Fibroblast of peridontal ligament (primary cell): ENCODE results near the gene TAC4.

ENCODE experiments used
- DNase-seq: peaks from one replicate; pipeline ENCODE4 v3.0.0-alpha.2; 2010; ENCODE audit errors: extremely low read depth

The TAC4 gene

GRCh38 chr17:49873466-49873865, 25.6 kb upstream of the TAC4 start:
- no peak for DNase-seq

- DNase-seq, result no peak
These were observed 25.0 kb upstream of the TAC4 start for GRCh38 chr17:49872754-49873377.

GRCh38 chr17:49871211-49871610, 23.3 kb upstream of the TAC4 start:
- DNase-seq, result no peak

DNA sequence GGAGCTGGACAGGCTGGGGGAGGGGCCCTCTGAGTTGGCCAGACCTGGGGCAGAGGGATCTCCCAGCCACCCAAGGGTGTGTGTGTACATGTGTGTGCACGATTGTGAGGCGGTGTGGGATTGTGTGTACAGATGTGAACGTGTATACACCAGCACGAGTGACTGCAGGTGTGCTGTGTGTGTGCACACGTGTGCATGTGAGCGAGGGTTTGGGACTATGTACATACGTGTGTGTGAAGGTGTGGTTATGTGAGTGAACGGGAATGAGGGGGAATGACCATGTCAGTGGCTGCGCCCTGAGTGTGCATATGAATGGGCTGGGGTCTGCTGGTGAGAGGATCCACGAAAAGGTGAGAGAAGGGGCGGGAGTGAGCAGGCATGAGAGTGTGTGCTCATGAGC, 22.4 kb upstream of the TAC4 start:
- DNase-seq, result no peak

DNA sequence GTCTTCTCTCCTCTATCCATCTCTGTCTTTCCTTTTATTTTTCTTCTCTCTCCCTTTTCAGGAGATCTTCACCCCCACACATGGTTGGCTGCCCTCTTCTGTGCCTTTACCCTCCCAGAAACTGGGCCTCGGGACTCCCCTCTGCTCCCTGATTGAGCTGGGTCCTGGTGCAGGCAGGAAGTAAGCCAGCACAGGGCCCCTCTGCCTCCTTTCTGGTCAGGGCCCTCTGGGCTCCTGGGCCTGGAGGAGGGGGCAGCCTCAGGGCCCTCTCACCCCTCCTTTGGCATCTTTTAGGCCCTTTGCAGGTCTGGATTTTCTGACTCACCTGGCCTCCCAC, 21.1 kb upstream of the TAC4 start:
- DNase-seq, result no peak

DNA sequence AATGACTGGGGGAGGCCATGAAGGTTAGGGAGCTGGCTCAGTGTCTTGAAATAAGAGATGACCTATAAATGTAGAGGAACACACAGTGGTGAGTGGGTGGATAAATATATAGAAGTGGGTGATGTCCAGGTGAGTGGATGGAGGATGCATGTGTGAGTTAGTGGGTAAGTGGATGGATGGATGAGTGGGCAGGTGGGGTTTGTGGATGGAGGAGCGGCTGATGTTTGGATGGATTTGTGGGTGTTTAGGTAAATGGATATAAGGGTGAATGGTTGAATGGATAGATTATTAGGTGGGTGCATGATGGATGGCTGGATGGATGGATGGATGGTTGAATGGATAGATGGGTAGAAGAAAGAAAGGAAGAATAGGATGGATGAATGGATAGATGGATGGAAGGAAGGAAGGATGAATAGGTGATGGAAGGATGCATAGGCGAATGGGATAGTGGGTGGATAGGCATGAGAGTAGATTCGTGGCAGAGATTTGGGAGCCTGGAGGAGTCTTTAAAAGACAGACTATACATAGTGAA, 19.1 kb upstream of the TAC4 start:
- DNase-seq, result no peak

- peak; percentile 54 for DNase-seq
These were observed 18.1 kb upstream of the TAC4 start for GRCh38 chr17:49866019-49866380.

- peak; percentile 20 for DNase-seq
These were observed 15.0 kb upstream of the TAC4 start for GRCh38 chr17:49862781-49863331.

GRCh38 chr17:49861150-49861884, 13.4 kb upstream of the TAC4 start:
- DNase-seq, result peak; percentile 41

DNA sequence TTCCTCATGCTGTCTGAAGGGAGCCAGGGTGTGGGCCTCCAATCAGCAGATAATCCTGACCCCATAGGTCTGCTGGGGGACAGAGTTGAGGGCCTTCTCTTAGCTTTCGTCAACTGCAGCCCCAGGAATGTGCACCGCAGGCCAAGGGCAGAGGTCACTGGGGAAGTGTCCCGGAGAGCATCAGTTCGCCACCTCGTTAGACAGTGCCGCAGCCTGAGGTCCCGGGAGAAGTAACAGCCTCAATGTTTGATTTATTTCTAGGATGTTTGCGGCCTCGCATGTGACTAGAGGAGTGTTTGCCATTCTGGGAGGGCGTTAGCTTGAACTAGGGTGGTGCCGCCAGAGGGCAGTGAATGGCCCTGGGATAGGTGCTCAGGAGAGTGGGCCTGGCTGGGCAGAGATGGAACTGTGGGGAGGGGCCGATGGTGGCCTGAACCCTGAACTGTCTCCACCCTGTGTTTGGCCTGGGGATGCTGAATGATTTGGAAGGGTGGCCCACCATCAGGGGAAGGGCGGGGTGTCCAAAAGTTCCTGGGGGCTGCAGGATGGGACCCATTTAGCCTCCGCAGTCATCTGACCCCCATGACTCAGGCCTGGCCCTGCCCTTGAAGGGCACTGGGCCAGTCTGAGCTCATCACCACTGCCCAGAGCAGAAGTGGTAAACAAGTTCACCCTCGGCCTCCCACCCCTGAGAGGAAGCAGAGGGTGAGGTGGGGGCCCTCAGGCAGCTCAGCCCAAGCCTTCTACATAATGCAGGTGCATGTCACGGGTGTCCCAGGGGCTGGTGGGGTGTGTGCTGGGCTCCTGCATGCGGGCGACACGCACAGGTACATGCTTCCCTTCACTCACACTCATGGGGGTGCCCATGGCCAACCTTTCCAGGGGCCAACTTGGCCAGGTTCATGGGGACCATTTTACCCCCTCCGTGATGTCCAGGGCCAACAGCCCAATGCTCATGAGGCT, 12.4 kb upstream of the TAC4 start:
- no peak for DNase-seq

- DNase-seq, result no peak
These were observed 10.9 kb upstream of the TAC4 start for GRCh38 chr17:49858796-49859195.

DNA sequence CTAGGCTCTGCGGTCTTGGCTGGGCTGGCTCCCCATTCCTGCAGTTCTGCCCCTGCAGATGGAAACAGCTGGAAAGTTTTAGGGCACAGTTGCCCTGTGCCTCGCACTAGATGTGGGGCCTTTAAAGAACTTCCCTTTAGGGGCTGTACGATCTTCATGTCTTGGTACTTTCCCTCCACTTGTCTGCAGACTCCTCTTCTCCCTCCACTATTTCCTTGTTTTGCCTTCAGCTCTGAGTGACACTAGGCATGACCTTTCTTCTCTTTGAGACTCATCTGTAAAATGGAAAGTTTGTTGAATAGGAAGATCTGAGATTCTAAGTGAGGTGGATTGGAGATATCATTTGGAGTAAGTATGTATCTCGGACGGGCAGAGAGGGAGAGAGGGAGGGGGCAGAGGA, 6.3 kb upstream of the TAC4 start:
- no peak for DNase-seq

GRCh38 chr17:49853470-49854015, 5.7 kb upstream of the TAC4 start:
- no peak for DNase-seq

DNA sequence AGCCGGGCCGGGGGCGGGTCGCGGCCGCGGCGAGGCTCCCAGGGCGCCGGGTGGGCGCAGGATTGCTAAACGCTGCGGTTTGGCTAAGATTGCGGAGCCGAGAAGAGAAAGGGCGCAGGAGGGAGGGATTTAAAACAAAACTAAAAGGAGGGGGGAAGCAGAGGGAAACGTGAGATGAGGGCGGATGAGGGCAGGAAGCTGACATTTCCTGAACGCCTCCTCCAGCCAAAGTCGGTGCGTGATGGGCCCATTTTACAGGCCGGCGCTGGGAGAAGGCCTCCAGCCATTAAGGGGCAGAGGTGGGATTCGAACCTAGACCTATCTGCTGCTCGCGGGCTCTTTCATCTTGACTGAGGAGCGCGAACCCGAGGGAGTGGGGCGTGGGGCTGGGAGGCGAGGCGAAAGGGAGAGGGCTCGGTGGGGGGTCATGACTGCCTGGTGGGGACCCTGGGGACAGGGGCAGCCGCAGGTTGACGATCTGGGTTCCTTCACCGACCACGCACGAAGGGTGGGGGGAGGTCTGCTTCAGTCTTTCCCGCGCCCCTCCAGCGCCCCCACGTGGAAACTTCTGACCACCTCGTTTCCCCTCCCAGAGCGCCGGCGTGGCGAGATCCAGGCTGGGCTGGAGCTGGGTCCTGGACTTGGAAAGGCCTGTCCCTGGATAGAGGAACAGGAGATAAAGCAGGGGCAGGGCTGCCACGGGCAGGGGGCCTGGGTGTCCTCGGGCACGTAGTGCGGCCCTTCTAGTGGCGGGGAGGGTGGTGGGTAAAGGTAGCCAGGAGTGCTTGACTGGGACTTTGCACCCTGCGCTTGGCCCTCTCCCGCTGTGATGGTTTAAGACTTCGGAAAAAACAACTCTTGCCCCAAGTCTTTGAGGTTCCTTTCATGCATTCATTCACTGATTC, 3.8 kb upstream of the TAC4 start:
- peak; percentile 74 for DNase-seq

- DNase-seq, result no peak
These were observed 3.0 kb upstream of the TAC4 start for GRCh38 chr17:49850772-49851386.

DNA sequence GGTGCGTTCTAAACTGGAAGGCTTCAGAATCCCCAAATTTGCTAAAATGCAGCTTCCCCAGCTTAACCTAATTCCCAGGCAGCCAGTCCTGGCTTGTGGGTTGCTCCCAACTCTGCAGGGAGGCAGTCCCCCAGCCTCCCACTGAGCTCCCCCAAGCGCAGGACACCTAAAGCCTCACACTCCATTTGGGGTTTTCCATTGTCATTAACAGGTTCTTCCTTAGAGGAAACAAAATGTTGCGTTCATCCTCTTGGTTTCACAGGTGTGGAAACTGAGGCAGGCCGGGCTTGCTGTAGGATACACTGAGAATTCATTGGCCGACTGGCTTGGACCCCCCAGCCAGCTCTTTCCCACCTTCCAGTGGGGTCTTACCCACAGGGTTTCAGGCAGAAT, 2.3 kb upstream of the TAC4 start:
- no peak for DNase-seq

DNA sequence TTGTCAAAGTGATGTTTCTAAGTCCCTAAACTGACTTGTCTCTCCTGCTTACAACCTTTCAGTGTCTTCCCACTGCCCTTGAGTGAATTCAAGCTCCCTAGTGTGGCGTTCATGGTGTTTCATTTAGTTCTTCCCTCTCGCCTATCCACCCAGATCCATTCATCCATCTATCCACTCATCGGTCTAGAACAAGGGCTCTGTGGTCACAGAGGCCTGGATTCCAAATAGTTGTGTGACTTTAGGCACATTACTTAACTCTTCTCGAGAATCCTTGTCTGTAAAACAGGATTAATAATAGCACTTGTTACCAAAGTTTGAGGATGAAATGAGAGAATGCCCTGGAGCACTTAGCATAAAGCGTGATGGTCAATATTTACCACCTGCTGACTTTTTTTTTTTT, 870 bp upstream of the TAC4 start:
- DNase-seq, result no peak

GRCh38 chr17:49846938-49847712, 744 bp downstream of the TAC4 start:
- DNase-seq, result no peak

GRCh38 chr17:49845321-49845720, 2.5 kb downstream of the TAC4 start:
- DNase-seq, result peak; percentile 20
